GM12874 (cell line): ENCODE data around the gene TBC1D10B.

Experiments
- TF ChIP-seq, protein P1 (sequence below): IDR thresholded peaks from 2 replicates; pipeline ENCODE4 v1.5.1; 2011; ENCODE audit warnings: low read depth, mild to moderate bottlenecking, control low read depth, low read length, moderate library complexity; ENCODE audit not compliant: insufficient read depth

TBC1D10B gene

DNA sequence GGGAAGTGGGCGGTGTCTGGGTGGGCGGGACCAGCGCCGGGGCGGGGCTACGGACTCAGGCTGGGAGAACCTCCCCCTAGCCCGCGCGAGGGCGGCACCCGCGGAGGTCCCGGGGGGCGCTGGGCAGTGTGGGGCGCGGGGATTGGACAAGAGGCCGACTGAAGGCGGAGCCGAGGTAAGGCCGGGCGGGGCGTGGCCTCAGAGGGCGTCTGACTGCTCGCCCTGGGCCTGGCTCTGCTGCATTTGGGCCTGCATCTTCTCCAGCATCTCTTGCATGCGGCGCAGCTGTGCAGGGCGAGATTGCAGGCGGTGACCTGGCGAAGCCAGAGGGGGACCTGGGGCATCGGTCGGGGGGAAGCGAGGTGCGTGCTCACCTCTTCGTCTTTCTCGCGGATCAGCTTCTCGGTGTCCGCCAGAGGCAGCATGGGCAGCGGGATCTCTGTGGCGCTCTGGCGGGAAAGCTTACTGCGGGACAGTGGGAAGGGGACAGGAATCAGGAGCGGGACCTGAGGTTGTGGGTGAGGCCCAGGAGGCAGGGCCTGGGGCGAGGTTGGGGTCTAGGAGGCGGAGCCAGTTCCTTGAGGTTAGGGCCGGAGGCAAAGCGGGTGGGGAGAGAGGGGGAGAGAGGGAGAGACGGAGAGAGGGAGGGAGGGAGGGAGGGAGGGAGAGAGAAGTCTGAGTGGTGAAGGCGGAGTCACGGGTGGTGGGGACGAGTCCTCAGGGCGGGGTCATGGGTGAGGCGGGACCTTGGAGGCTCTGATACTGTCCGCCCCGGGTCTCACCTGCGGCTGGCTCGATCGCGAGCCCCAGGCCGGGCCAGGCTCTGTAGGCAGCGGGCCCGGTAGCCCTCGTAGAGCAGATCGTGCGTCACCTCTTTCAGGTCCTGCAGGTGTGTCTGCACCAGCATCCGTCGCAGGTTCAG lies 8.2 kb upstream of the TBC1D10B start:
- TF ChIP-seq, protein P1, sequence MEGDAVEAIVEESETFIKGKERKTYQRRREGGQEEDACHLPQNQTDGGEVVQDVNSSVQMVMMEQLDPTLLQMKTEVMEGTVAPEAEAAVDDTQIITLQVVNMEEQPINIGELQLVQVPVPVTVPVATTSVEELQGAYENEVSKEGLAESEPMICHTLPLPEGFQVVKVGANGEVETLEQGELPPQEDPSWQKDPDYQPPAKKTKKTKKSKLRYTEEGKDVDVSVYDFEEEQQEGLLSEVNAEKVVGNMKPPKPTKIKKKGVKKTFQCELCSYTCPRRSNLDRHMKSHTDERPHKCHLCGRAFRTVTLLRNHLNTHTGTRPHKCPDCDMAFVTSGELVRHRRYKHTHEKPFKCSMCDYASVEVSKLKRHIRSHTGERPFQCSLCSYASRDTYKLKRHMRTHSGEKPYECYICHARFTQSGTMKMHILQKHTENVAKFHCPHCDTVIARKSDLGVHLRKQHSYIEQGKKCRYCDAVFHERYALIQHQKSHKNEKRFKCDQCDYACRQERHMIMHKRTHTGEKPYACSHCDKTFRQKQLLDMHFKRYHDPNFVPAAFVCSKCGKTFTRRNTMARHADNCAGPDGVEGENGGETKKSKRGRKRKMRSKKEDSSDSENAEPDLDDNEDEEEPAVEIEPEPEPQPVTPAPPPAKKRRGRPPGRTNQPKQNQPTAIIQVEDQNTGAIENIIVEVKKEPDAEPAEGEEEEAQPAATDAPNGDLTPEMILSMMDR, result no peak

DNA sequence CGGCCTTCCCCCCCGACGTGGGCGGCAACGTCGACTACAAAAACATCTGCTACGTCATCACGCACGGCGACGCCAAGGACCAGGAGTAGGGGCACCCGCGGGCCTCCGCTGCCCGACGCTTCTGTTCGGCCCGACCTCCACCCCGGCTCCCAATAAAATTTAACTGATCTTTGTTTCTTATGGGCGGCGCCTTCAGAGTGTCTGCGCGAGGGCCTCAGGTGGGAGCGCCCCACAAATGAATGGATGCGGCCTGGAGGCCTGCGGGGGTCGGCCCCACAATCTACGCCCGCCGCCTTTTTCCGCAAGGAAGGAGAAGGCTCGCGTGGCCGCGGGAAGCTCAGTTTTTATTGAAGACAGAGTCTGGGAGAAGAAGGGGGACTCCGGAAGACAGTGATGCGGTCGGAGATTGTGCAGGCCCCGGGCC lies 7.5 kb upstream of the TBC1D10B start:
- TF ChIP-seq, protein P1, result no peak

DNA sequence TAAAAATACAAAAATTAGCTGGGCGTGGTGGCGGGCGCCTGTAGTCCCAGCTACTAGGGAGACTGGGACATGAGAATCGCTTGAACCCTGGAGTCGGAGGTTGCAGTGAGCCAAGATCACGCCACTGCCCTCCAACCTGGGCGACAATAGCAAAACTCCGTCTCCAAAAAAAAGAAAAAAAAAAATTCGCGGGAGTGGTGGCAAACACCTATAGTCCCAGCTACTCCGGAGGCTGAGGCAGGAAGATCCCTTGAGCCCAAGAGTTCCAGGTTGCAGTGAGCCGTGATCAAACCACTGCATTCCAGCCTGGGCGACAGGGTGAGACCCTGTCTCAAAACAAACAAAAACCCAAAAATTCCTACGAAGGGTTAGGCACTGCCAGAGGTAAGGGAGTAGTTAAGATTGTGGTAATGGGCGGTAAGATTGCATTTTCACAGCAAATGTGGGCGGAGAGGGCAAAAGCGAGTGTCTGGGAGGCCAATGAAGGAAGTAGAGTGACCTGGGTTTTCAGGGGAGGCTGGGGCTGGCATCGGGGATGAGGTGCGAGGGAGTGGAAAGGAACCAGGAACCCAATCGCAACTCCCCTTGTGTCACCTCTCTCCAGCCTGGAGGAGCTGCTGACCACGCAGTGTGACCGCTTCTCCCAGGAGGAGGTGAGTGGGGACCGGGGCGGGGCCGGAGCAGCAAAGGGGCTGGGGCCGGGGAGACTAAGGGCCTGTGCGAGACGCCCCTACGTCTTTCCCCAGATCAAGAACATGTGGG lies 6.9 kb upstream of the TBC1D10B start:
- TF ChIP-seq, protein P1, result no peak

DNA sequence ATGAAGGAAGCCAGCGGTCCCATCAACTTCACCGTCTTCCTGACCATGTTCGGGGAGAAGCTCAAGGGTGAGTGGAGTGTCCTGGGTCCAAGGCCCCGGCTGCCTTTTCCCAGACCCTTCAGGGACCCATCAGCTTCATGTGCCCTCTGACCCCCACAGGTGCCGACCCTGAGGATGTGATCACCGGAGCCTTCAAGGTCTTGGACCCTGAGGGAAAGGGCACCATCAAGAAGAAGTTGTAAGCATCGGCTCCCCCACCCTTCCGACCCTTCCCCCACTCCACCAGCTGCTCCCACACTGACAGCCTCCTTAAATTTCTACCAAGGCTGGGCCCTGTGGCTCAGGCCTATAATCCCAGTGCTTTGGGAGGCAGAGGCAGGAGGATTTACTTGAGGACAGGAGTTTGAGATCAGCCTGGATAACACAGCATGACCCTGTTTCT lies 6.2 kb upstream of the TBC1D10B start:
- TF ChIP-seq, protein P1, result no peak

DNA sequence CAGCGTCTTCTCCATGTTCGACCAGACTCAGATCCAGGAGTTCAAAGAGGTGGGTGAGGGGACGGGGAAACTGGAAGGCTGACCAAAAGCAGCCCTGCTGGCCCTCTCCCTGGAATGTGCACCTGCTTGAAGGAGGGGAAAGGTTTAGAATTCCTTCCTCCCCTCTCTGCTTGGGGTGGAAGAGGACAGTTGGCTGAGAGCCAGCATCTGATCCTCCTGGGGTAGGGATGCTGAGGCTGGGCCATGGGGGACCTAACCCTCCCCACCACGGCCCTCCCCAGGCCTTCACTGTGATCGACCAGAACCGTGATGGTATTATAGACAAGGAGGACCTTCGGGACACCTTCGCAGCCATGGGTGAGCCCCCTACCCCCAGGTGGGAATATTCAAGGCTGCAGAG lies 5.6 kb upstream of the TBC1D10B start:
- TF ChIP-seq, protein P1, result no peak

DNA sequence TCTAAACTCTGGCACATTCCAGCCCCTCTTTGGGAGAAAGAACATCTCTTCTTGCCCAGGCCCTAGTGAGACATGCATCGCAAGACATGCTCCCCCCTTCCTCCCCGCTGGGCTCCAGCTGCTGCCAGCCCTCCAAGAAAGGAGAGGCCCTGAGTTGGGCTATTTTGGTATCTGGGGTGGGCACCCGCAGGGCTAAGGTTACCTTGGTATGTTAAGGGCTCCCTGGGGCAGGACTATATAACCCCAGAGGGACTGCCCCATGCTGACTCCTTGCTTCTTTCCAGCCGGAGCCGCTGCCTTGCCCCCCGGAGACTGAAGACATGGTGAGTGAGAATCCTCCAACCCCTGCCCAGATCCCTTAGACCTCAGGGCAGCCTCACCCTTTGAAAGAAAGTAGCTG lies 4.2 kb upstream of the TBC1D10B start, which contains the start of gene MYL11:
Gene MYL11 (plus strand): TSS at position 265 of the 400 bp plus-strand sequence. CDS start 56 bp downstream, at position 321.
- TF ChIP-seq, protein P1, result no peak

DNA sequence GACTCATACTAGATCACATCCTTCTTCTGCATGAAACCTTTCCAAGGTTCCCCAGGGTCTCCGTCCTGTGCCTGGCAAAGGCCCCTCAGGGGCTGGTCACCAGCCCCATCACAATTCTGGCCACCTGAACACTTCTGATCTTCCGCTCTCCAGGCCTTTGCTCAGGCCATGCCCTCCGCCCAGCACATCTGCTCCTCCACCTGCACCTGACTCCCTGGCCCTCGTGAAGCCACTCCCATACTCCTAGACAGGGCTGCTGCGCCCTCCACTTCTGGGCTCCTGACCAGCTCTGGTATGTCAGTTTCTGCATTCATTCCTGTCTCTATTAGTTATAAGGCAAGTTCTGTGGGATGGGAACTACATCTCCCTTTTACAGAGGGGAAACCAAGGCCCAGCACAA lies 2.4 kb upstream of the TBC1D10B start:
- TF ChIP-seq, protein P1, result no peak
